CD4-positive, CD25-positive, alpha-beta regulatory T cell (primary cell): ENCODE results near the gene ZDHHC24. TPM values are rescaled to one million over a fixed set of nuclear protein-coding genes. Genes with fewer than 3 reads are reported as not detected.
A peak's percentile ranks its signal among the peaks of the same experiment; 100 is the strongest.

ENCODE experiments used
- ATAC-seq, 2 donors: fragments of 150-1000 bp; cut with Tn5 transposase; one replicate each; pipeline ENCODE4 v1.10.0; 2021; ENCODE audit warnings: low read depth in 2 of 2, moderate number of reproducible peaks in 2 of 2, moderate library complexity in 1 of 2
- DNase-seq, 3 donors: peaks; one replicate each; pipeline versions ENCODE4 v3.0.0 to v3.0.0-alpha.2; 2012 to 2022; ENCODE audit warnings: mixed read lengths in 1 of 3
- H3K27ac ChIP-seq: one replicate; pipeline ENCODE4 v1.7.0; 2013; ENCODE audit warnings: mild to moderate bottlenecking, low read length; ENCODE audit not compliant: insufficient read depth, poor library complexity, severe bottlenecking
- H3K27me3 ChIP-seq: one replicate; pipeline ENCODE4 v1.7.0; 2013; ENCODE audit warnings: low read length; ENCODE audit not compliant: control insufficient read depth, insufficient read depth
- H3K36me3 ChIP-seq: one replicate; pipeline ENCODE4 v1.7.0; 2013; ENCODE audit warnings: mild to moderate bottlenecking, low read length, moderate library complexity; ENCODE audit not compliant: control insufficient read depth, insufficient read depth
- H3K4me1 ChIP-seq: 2 replicates; pipeline ENCODE4 v1.7.0; 2013; ENCODE audit warnings: mild to moderate bottlenecking, low read length; ENCODE audit not compliant: insufficient read depth, control insufficient read depth, poor library complexity, severe bottlenecking
- H3K4me3 ChIP-seq: one replicate; pipeline ENCODE4 v1.7.0; 2013; ENCODE audit warnings: low read depth, mild to moderate bottlenecking, low read length, moderate library complexity
- H3K9me3 ChIP-seq, 2 experiments: 1 replicate in 1 of 2; 2 replicates in 1 of 2; pipeline ENCODE4 v1.7.0; 2013; ENCODE audit warnings: low read length in 2 of 2, mild to moderate bottlenecking in 1 of 2, moderate library complexity in 1 of 2; ENCODE audit not compliant: control insufficient read depth in 2 of 2
- H3K27ac Mint-ChIP-seq, 3 donors: one replicate each; pipeline ENCODE4 v1.8.0; 2020 to 2022; ENCODE audit warnings: mild to moderate bottlenecking in 3 of 3, mixed read lengths in 3 of 3, moderate library complexity in 2 of 3
- H3K27me3 Mint-ChIP-seq: one replicate; pipeline ENCODE4 v1.8.0; 2022; ENCODE audit warnings: mild to moderate bottlenecking, mixed read lengths
- H3K36me3 Mint-ChIP-seq: one replicate; pipeline ENCODE4 v1.8.0; 2020; ENCODE audit warnings: mixed read lengths
- H3K4me1 Mint-ChIP-seq, 4 donors: one replicate each; pipeline ENCODE4 v1.8.0; 2020 to 2022; ENCODE audit warnings: mixed read lengths in 4 of 4, mild to moderate bottlenecking in 1 of 4
- H3K4me3 Mint-ChIP-seq, 4 donors: one replicate each; pipeline ENCODE4 v1.8.0; 2020 to 2022; ENCODE audit warnings: mild to moderate bottlenecking in 4 of 4, mixed read lengths in 4 of 4, moderate library complexity in 3 of 4
- H3K9me3 Mint-ChIP-seq, 7 donors: one replicate each; pipeline ENCODE4 v1.8.0; 2020 to 2022; ENCODE audit warnings: mixed read lengths in 7 of 7, mild to moderate bottlenecking in 3 of 7, moderate library complexity in 2 of 7
- polyA plus RNA-seq, 4 donors: library from polyadenylated mRNA; unstranded; fragments of 300-500 nt; fragmentation: Illumina TruSeq; gene quantifications; one replicate each; pipeline ENCODE4 v1.2.3, GENCODE V29; 2021
- total RNA-seq: library from RNA; stranded (reverse); gene quantifications from one replicate; pipeline ENCODE4 v1.2.3, GENCODE V29; 2022

The ZDHHC24 gene
- total and polyA plus RNA-seq, 5 donors from 2014 or later = 14.1 to 20.6 (median 15.3) TPM

DNA sequence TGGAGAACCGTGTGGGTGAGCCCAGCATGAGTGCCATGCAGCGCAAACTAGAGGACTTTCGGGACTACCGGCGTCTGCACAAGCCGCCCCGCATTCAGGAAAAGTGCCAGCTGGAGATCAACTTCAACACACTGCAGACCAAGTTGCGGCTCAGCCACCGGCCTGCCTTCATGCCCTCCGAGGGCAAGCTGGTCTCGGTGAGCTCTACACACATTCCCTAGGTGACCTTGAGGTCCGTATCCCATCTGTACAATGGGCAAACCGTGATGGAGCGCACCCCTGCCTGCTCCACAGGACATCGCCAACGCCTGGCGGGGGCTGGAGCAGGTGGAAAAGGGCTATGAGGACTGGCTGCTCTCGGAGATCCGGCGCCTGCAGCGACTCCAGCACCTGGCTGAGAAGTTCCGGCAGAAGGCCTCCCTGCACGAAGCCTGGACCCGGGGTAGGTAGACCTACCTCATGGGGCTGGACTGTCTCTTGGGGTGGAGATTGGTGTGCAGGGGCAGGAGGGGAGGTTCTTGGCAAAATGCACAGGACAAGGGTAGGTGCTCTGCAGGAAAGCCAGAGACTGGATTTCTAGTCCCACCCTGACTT, 12.0 kb upstream of the ZDHHC24 start:
- Mint-ChIP-seq H3K27ac (no peak overlapping the region), H3K36me3 (no peaks in the 10 kb centered on the region), H3K9me3 (peaks cover 0 to 1% (median 0%) of the 10 kb centered on the region in 7 donors), H3K4me3 (no peak overlapping the region), H3K27me3 (no peaks in the 10 kb centered on the region), H3K4me1 (peaks cover 0 to 8% (median 2%) of the 10 kb centered on the region in 4 donors)
- H3K27ac ChIP-seq = no peak overlapping the region
- H3K36me3 ChIP-seq = no peaks in the 10 kb centered on the region
- peaks cover 2% of the 10 kb centered on the region for H3K27me3 ChIP-seq
- ATAC-seq (no peak), DNase-seq (no peak)
- no peaks in the 10 kb centered on the region for H3K9me3 ChIP-seq
- H3K4me1 ChIP-seq = peaks cover 6% of the 10 kb centered on the region
- no peak overlapping the region for H3K4me3 ChIP-seq

GRCh38 chr11:66556086-66556485, 10.2 kb upstream of the ZDHHC24 start:
- Mint-ChIP-seq H3K9me3 (peaks cover 0 to 1% (median 0%) of the 10 kb centered on the region in 7 donors), H3K4me3 (no peak overlapping the region), H3K27ac (no peak overlapping the region), H3K36me3 (no peaks in the 10 kb centered on the region), H3K4me1 (peaks cover 0 to 8% (median 2%) of the 10 kb centered on the region in 4 donors), H3K27me3 (no peaks in the 10 kb centered on the region)
- H3K4me1 ChIP-seq = peaks cover 6% of the 10 kb centered on the region
- no peak overlapping the region for H3K27ac ChIP-seq
- ATAC-seq = no peak
- H3K27me3 ChIP-seq = peaks cover 2% of the 10 kb centered on the region
- no peak overlapping the region for H3K4me3 ChIP-seq
- H3K36me3 ChIP-seq = no peaks in the 10 kb centered on the region
- no peaks in the 10 kb centered on the region for H3K9me3 ChIP-seq
- no peak for DNase-seq

GRCh38 chr11:66555416-66555815, 9.6 kb upstream of the ZDHHC24 start:
- peaks cover 2% of the 10 kb centered on the region for H3K27me3 ChIP-seq
- H3K4me1 ChIP-seq = peaks cover 6% of the 10 kb centered on the region
- H3K27ac ChIP-seq = no peak overlapping the region
- H3K9me3 Mint-ChIP-seq = peaks cover 0 to 1% (median 0%) of the 10 kb centered on the region in 7 donors
- no peaks in the 10 kb centered on the region for H3K9me3 ChIP-seq
- no peaks in the 10 kb centered on the region for H3K27me3 Mint-ChIP-seq
- H3K4me1 Mint-ChIP-seq = peaks cover 0 to 8% (median 2%) of the 10 kb centered on the region in 4 donors
- no peaks in the 10 kb centered on the region for H3K36me3 ChIP-seq
- DNase-seq (no peak), ATAC-seq (no peak)
- no peak overlapping the region for H3K4me3 ChIP-seq
- H3K36me3 Mint-ChIP-seq = no peaks in the 10 kb centered on the region
- no peak overlapping the region for H3K27ac Mint-ChIP-seq
- H3K4me3 Mint-ChIP-seq = no peak overlapping the region

- H3K4me3 ChIP-seq = no peak overlapping the region
- H3K4me1 Mint-ChIP-seq = peaks cover 0 to 8% (median 2%) of the 10 kb centered on the region in 4 donors
- DNase-seq (no peak), ATAC-seq (no peak)
- H3K4me3 Mint-ChIP-seq = no peak overlapping the region
- no peak overlapping the region for H3K27ac Mint-ChIP-seq
- no peaks in the 10 kb centered on the region for H3K27me3 Mint-ChIP-seq
- peaks cover 0 to 1% (median 0%) of the 10 kb centered on the region in 7 donors for H3K9me3 Mint-ChIP-seq
- H3K4me1 ChIP-seq = peaks cover 6% of the 10 kb centered on the region
- H3K9me3 ChIP-seq = no peaks in the 10 kb centered on the region
- H3K27me3 ChIP-seq = peaks cover 2% of the 10 kb centered on the region
- H3K36me3 ChIP-seq = no peaks in the 10 kb centered on the region
- no peaks in the 10 kb centered on the region for H3K36me3 Mint-ChIP-seq
- no peak overlapping the region for H3K27ac ChIP-seq
Observed at GRCh38 chr11:66554602-66555001, 8.8 kb upstream of the ZDHHC24 start.

GRCh38 chr11:66550887-66551286, 5.0 kb upstream of the ZDHHC24 start:
- Mint-ChIP-seq H3K9me3 (peaks cover 0 to 1% (median 0%) of the 10 kb centered on the region in 7 donors), H3K4me3 (no peak overlapping the region), H3K27me3 (peaks cover 5% of the 10 kb centered on the region), H3K4me1 (peaks cover 0 to 5% (median 3%) of the 10 kb centered on the region in 4 donors), H3K27ac (no peak overlapping the region), H3K36me3 (no peaks in the 10 kb centered on the region)
- Histone ChIP-seq H3K9me3 (no peaks in the 10 kb centered on the region), H3K4me1 (peaks cover 14% of the 10 kb centered on the region), H3K27me3 (no peaks in the 10 kb centered on the region), H3K36me3 (no peaks in the 10 kb centered on the region), H3K27ac (no peak overlapping the region), H3K4me3 (no peak overlapping the region)
- no peak for ATAC-seq
- DNase-seq = no peak

- Mint-ChIP-seq H3K9me3 (no peaks in the 10 kb centered on the region), H3K4me3 (peak overlapping the region in 1 of 4 donors; percentile 75), H3K27me3 (peaks cover 5% of the 10 kb centered on the region), H3K36me3 (no peaks in the 10 kb centered on the region), H3K4me1 (peaks cover 4 to 13% (median 5%) of the 10 kb centered on the region in 4 donors), H3K27ac (no peak overlapping the region)
- Histone ChIP-seq H3K4me3 (no peak overlapping the region), H3K9me3 (no peaks in the 10 kb centered on the region), H3K27me3 (no peaks in the 10 kb centered on the region), H3K36me3 (no peaks in the 10 kb centered on the region), H3K27ac (no peak overlapping the region), H3K4me1 (peaks cover 26% of the 10 kb centered on the region)
- ATAC-seq (no peak), DNase-seq (no peak)
Observed at GRCh38 chr11:66549696-66550095, 3.8 kb upstream of the ZDHHC24 start.

DNA sequence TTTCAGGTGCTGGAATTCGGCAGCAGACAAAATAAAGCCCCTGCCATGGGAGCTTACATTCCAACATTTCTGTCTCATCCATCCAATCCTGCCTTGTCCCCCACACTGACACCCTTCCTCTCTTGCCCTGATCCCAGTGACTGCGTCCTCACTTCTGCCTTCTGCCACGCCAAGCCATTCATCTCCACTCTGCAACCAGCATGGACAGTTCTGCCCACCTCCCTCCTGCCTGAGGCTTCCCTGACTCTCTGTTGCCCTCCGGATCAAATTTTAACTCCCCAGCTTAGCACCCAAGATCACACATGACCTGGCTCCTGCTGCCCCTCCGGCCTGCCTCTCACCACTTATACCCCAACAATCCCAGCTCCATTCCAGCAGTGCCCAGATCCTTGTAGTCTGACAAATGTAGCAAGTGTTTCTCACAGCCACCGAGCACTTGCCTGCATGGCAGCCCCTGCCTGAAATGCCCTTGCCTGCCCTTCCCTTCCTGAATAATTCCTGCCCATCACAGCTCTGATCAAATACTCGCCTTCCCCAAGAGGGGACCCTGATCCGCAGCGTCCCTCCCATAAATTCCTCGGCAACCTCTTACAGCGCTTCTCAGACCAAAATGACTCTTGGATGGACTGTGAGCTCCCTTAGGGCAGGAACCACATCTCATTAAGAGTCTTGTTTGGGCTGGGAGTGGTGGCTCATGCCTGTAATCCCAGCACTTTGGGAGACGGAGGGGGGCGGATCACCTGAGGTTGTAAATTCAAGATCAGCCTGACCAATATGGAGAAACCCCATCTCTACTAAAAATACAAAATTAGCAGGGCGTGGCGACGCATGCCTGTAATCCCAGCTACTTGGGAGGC, 3.2 kb upstream of the ZDHHC24 start:
- Mint-ChIP-seq H3K4me1 (peaks cover 9 to 18% (median 10%) of the 10 kb centered on the region in 4 donors), H3K4me3 (peak overlapping the region; percentile 10 to 79 (median 61)), H3K9me3 (no peaks in the 10 kb centered on the region), H3K27me3 (peaks cover 5% of the 10 kb centered on the region), H3K27ac (peak overlapping the region in 2 of 3 donors; percentile 55 to 56), H3K36me3 (no peaks in the 10 kb centered on the region)
- H3K9me3 ChIP-seq = no peaks in the 10 kb centered on the region
- H3K27me3 ChIP-seq = no peaks in the 10 kb centered on the region
- ATAC-seq (no peak), DNase-seq (no peak)
- H3K27ac ChIP-seq = no peak overlapping the region
- no peaks in the 10 kb centered on the region for H3K36me3 ChIP-seq
- H3K4me1 ChIP-seq = peaks cover 33% of the 10 kb centered on the region
- no peak overlapping the region for H3K4me3 ChIP-seq
